Neuronal stem cell (in vitro differentiated cells): ENCODE measurements around the gene C17orf50.
A peak's percentile ranks its signal among the peaks of the same experiment; 100 is the strongest.

Experiments
- DNase-seq: peaks from one replicate; pipeline ENCODE4 v3.0.0-alpha.2; 2013; ENCODE audit warnings: low spot score
- H2AFZ ChIP-seq: one replicate; pipeline ENCODE4 v1.6.1; 2013; ENCODE audit warnings: mild to moderate bottlenecking, low read length, inconsistent platforms
- H2AK5ac ChIP-seq: 2 replicates; pipeline ENCODE4 v1.6.1; 2013; ENCODE audit warnings: low read depth, mild to moderate bottlenecking, inconsistent platforms, low read length, moderate library complexity, mixed read lengths
- H2BK120ac ChIP-seq: 2 replicates; pipeline ENCODE4 v1.6.1; 2013; ENCODE audit warnings: low read depth, mild to moderate bottlenecking, inconsistent platforms, low read length, moderate library complexity, mixed read lengths
- H2BK12ac ChIP-seq: one replicate; pipeline ENCODE4 v1.6.1; 2013; ENCODE audit warnings: low read length, inconsistent platforms
- H2BK15ac ChIP-seq: 2 replicates; pipeline ENCODE4 v1.6.1; 2013; ENCODE audit warnings: mild to moderate bottlenecking, low read length, inconsistent platforms, mixed read lengths
- H2BK5ac ChIP-seq: one replicate; pipeline ENCODE4 v1.6.1; 2013; ENCODE audit warnings: inconsistent platforms, mild to moderate bottlenecking, low read length, moderate library complexity
- H3K14ac ChIP-seq: one replicate; pipeline ENCODE4 v1.6.1; 2013; ENCODE audit warnings: low read length, inconsistent platforms
- H3K18ac ChIP-seq: 2 replicates; pipeline ENCODE4 v1.6.1; 2013; ENCODE audit warnings: low read length, inconsistent platforms
- H3K23ac ChIP-seq: 2 replicates; pipeline ENCODE4 v1.6.1; 2013; ENCODE audit warnings: low read depth, mild to moderate bottlenecking, mixed read lengths, low read length, inconsistent platforms; ENCODE audit not compliant: poor library complexity
- H3K27ac ChIP-seq: replicated peaks from 3 replicates; pipeline ENCODE4 v1.5.1; 2013; ENCODE audit warnings: low read length, inconsistent platforms
- H3K27me3 ChIP-seq, 3 experiments: 2 replicates each; pipeline ENCODE4 v1.6.1; 2013; ENCODE audit warnings: low read length in 3 of 3, mild to moderate bottlenecking in 2 of 3, inconsistent platforms in 1 of 3, low read depth in 1 of 3, mixed read lengths in 1 of 3, moderate library complexity in 1 of 3; ENCODE audit not compliant: control insufficient read depth in 3 of 3, insufficient read depth in 3 of 3
- H3K36me3 ChIP-seq, 2 donors: replicated peaks in 1 of 2; 2 replicates each; pipeline ENCODE4 v1.6.1; 2013; ENCODE audit warnings: low read length in 2 of 2; ENCODE audit not compliant: control insufficient read depth in 2 of 2, insufficient read depth in 2 of 2
- H3K4ac ChIP-seq: 2 replicates; pipeline ENCODE4 v1.6.1; 2013; ENCODE audit warnings: inconsistent platforms, mild to moderate bottlenecking, low read length, moderate library complexity
- H3K4me1 ChIP-seq, 2 donors: 1 replicate in 1 of 2; 2 replicates in 1 of 2; pipeline ENCODE4 v1.6.1; 2013; ENCODE audit warnings: low read length in 2 of 2, low read depth in 1 of 2; ENCODE audit not compliant: control insufficient read depth in 2 of 2, insufficient read depth in 1 of 2
- H3K4me2 ChIP-seq: one replicate; pipeline ENCODE4 v1.6.1; 2013; ENCODE audit warnings: mild to moderate bottlenecking, low read length, inconsistent platforms; ENCODE audit not compliant: insufficient read depth, poor library complexity, severe bottlenecking
- H3K4me3 ChIP-seq, 2 donors: 2 replicates each; pipeline ENCODE4 v1.5.1; 2013; ENCODE audit warnings: low read length in 2 of 2, mild to moderate bottlenecking in 2 of 2, inconsistent platforms in 1 of 2, moderate library complexity in 1 of 2
- H3K79me1 ChIP-seq: one replicate; pipeline ENCODE4 v1.6.1; 2013; ENCODE audit warnings: low read depth, mild to moderate bottlenecking, inconsistent platforms, low read length, moderate library complexity
- H3K9ac ChIP-seq: one replicate; pipeline ENCODE4 v1.6.1; 2013; ENCODE audit warnings: mild to moderate bottlenecking, low read depth, low read length, inconsistent platforms; ENCODE audit not compliant: poor library complexity
- H3K9me3 ChIP-seq, 2 donors: replicated peaks in 1 of 2; 2 replicates each; pipeline versions ENCODE3 to v1.6.1; 2013; ENCODE audit warnings: low read length in 2 of 2, mild to moderate bottlenecking in 2 of 2, inconsistent platforms in 1 of 2, low read depth in 1 of 2, mixed read lengths in 1 of 2, moderate library complexity in 1 of 2; ENCODE audit not compliant: control insufficient read depth in 2 of 2, insufficient read depth in 1 of 2
- H4K8ac ChIP-seq: one replicate; pipeline ENCODE4 v1.6.1; 2013; ENCODE audit warnings: low read depth, mild to moderate bottlenecking, inconsistent platforms, low read length, moderate library complexity
- H4K91ac ChIP-seq: one replicate; pipeline ENCODE4 v1.6.1; 2013; ENCODE audit warnings: low read length, low read depth, mild to moderate bottlenecking, inconsistent platforms; ENCODE audit not compliant: poor library complexity
- WGBS, 2 donors: extraction: QIAGEN DNeasy Blood & Tissue Kit; methylation state at CpG; one replicate each; pipeline ENCODE4 v1.1.7; 2013; ENCODE audit warnings: missing lambda C conversion rate in 2 of 2, mixed read lengths in 1 of 2; ENCODE audit not compliant: insufficient read length in 2 of 2, insufficient replicate concordance in 1 of 2; ENCODE audit errors: extremely low coverage in 2 of 2; 5-methylcytosine and 5-hydroxymethylcytosine counted together

Gene C17orf50

DNA sequence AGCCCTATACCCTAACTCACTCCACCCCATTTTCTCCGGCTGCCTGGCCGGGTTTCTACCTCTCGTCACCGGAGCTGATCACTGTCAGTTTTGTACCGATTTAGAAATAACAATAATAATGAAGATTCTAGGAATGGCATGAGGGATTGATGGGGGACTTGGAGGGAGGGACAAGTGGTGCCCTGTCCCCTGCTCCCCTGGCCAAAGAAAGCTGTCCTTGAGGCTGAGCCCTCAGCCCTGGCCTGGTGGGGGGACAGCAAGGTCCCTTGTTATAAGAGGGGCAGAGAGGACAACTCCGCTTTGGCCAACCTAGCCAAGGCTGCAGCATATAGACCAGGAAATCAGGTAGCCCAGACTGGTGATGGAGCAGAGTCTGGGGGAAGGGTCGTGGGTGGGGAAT, 18.2 kb upstream of the C17orf50 start:
- Histone ChIP-seq H2BK15ac (no peak overlapping the region), H3K9me3 (peaks cover 0 to 8% of the 10 kb centered on the region in 2 donors), H2BK12ac (no peak overlapping the region), H3K9ac (no peak overlapping the region), H3K23ac (peak overlapping the region; percentile 20), H3K4me2 (no peak overlapping the region), H3K79me1 (no peaks in the 10 kb centered on the region), H2AK5ac (no peak overlapping the region), H4K91ac (no peak overlapping the region), H3K36me3 (no peaks in the 10 kb centered on the region), H3K27me3 (peaks cover 4 to 32% (median 5%) of the 10 kb centered on the region in 3 experiments), H4K8ac (no peak overlapping the region), H2BK120ac (no peak overlapping the region), H3K18ac (no peak overlapping the region), H3K14ac (peak overlapping the region; percentile 21), H2BK5ac (no peak overlapping the region), H3K4ac (no peak overlapping the region), H3K4me1 (peaks cover 0 to 4% of the 10 kb centered on the region in 2 donors), H3K27ac (no peak overlapping the region), H2AFZ (no peak overlapping the region), H3K4me3 (no peak overlapping the region)
- no peak for DNase-seq
- no CpG with 5 or more reads among the region's 7 CpGs for WGBS, 2 donors

GRCh38 chr17:35742896-35743477, 17.7 kb upstream of the C17orf50 start:
- Histone ChIP-seq H2BK15ac (no peak overlapping the region), H3K14ac (no peak overlapping the region), H3K27ac (no peak overlapping the region), H2AK5ac (no peak overlapping the region), H3K4me2 (no peak overlapping the region), H2AFZ (no peak overlapping the region), H3K9ac (no peak overlapping the region), H4K8ac (no peak overlapping the region), H2BK12ac (no peak overlapping the region), H3K23ac (peak overlapping the region; percentile 65), H2BK120ac (no peak overlapping the region), H3K79me1 (no peaks in the 10 kb centered on the region), H3K4me1 (peaks cover 0 to 4% of the 10 kb centered on the region in 2 donors), H3K4ac (no peak overlapping the region), H3K4me3 (no peak overlapping the region), H3K27me3 (peaks cover 4 to 32% (median 5%) of the 10 kb centered on the region in 3 experiments), H4K91ac (no peak overlapping the region), H3K18ac (peak overlapping the region; percentile 24), H2BK5ac (no peak overlapping the region), H3K36me3 (no peaks in the 10 kb centered on the region), H3K9me3 (peaks cover 0 to 8% of the 10 kb centered on the region in 2 donors)
- WGBS, 2 donors = no CpG with 5 or more reads among the region's 7 CpGs
- DNase-seq = no peak

- H3K14ac ChIP-seq = no peak overlapping the region
- no peak overlapping the region for H3K23ac ChIP-seq
- WGBS, 2 donors = no CpG with 5 or more reads among the region's 7 CpGs
- no peak overlapping the region for H2AFZ ChIP-seq
- H2BK120ac ChIP-seq = no peak overlapping the region
- H3K27ac ChIP-seq = no peak overlapping the region
- no peak overlapping the region for H4K8ac ChIP-seq
- H3K79me1 ChIP-seq = no peaks in the 10 kb centered on the region
- H3K9ac ChIP-seq = no peak overlapping the region
- no peak overlapping the region for H3K4me2 ChIP-seq
- peaks cover 5 to 32% (median 10%) of the 10 kb centered on the region in 3 experiments for H3K27me3 ChIP-seq
- no peak overlapping the region for H3K4ac ChIP-seq
- H2BK15ac ChIP-seq = no peak overlapping the region
- H2AK5ac ChIP-seq = no peak overlapping the region
- no peak overlapping the region for H3K4me3 ChIP-seq
- no peak overlapping the region for H2BK12ac ChIP-seq
- no peak overlapping the region for H4K91ac ChIP-seq
- H3K18ac ChIP-seq = no peak overlapping the region
- H3K4me1 ChIP-seq = peaks cover 0 to 4% of the 10 kb centered on the region in 2 donors
- peaks cover 0 to 8% of the 10 kb centered on the region in 2 donors for H3K9me3 ChIP-seq
- H3K36me3 ChIP-seq = no peaks in the 10 kb centered on the region
- H2BK5ac ChIP-seq = no peak overlapping the region
- no peak for DNase-seq
These were observed 16.9 kb upstream of the C17orf50 start for GRCh38 chr17:35743626-35744328.

GRCh38 chr17:35744830-35745229, 15.9 kb upstream of the C17orf50 start:
- H4K8ac ChIP-seq = no peak overlapping the region
- no peaks in the 10 kb centered on the region for H3K36me3 ChIP-seq
- no peak overlapping the region for H2BK15ac ChIP-seq
- H2AFZ ChIP-seq = no peak overlapping the region
- peaks cover 0 to 8% of the 10 kb centered on the region in 2 donors for H3K9me3 ChIP-seq
- H3K79me1 ChIP-seq = no peaks in the 10 kb centered on the region
- H4K91ac ChIP-seq = no peak overlapping the region
- no peak overlapping the region for H3K4me2 ChIP-seq
- no peak overlapping the region for H2BK5ac ChIP-seq
- WGBS, 2 donors = no CpG with 5 or more reads among the region's 8 CpGs
- H3K27me3 ChIP-seq = peaks cover 5 to 37% (median 21%) of the 10 kb centered on the region in 3 experiments
- H3K9ac ChIP-seq = no peak overlapping the region
- no peak overlapping the region for H3K4ac ChIP-seq
- no peak for DNase-seq
- no peak overlapping the region for H2BK12ac ChIP-seq
- no peak overlapping the region for H3K14ac ChIP-seq
- H3K27ac ChIP-seq = no peak overlapping the region
- H3K4me3 ChIP-seq = no peak overlapping the region
- no peak overlapping the region for H2AK5ac ChIP-seq
- peaks cover 2 to 7% of the 10 kb centered on the region in 2 donors for H3K4me1 ChIP-seq
- peak overlapping the region; percentile 65 for H3K18ac ChIP-seq
- peak overlapping the region; percentile 25 for H3K23ac ChIP-seq
- no peak overlapping the region for H2BK120ac ChIP-seq
